Aortic smooth muscle cell (primary cell): ENCODE results near the gene POGZ. TPM values are rescaled to one million over a fixed set of nuclear protein-coding genes. Genes with fewer than 3 reads are reported as not detected.

Source experiments
- total RNA-seq: library from RNA; depleted of rRNA; stranded (reverse); fragments of >200 nt; gene quantifications from 2 replicates; pipeline ENCODE4 v1.2.3, GENCODE V29; 2014

The POGZ gene
- total RNA-seq: 12.0 and 22.3 TPM in 2 replicates

GRCh38 chr1:151459331-151460046 lies at the start of gene POGZ:
Gene POGZ, minus strand, starts transcription at chr1:151459494. Its CDS starts 17,290 bp downstream, at chr1:151442204.

GRCh38 chr1:151399324-151400171 lies 59.7 kb downstream of the POGZ start, which contains the start of gene PSMB4:
Gene PSMB4, plus strand, starts transcription at chr1:151399573. Its CDS starts 15 bp downstream, at chr1:151399588.

GRCh38 chr1:151372058-151372934 lies 87.0 kb downstream of the POGZ start, which contains the start of gene SELENBP1:
Gene SELENBP1, minus strand, starts transcription at chr1:151372705. Its CDS starts 64 bp downstream, at chr1:151372641.

Other genes with a start within 250 kb of the POGZ start
- 243 and 269 TPM in 2 replicates for gene PSMD4, start 204.8 kb downstream of the POGZ start, total RNA-seq
- gene ZNF687, start 177.2 kb downstream of the POGZ start, total RNA-seq: 9.0 TPM in 2 replicates
- 35.9 and 39.4 TPM in 2 replicates for gene PI4KB, start 132.1 kb downstream of the POGZ start, total RNA-seq
- 38.2 and 38.4 TPM in 2 replicates for gene RFX5, start 112.2 kb downstream of the POGZ start, total RNA-seq
- 124 and 125 TPM in 2 replicates for gene SELENBP1, start 86.8 kb downstream of the POGZ start, total RNA-seq
- gene PSMB4, start 59.9 kb downstream of the POGZ start, total RNA-seq: 368 and 392 TPM in 2 replicates
- gene CGN, start 51.9 kb upstream of the POGZ start, total RNA-seq: under 0.01 and 0.06 TPM in 2 replicates
- 3.0 and 4.1 TPM in 2 replicates for gene TUFT1, start 80.8 kb upstream of the POGZ start, total RNA-seq
- 22.5 and 23.3 TPM in 2 replicates for gene SNX27, start 152.6 kb upstream of the POGZ start, total RNA-seq